Fibroblast of mammary gland (primary cell): ENCODE results near the gene GFPT2.

Experiments
- DNase-seq: peaks from one replicate; pipeline ENCODE4 v3.0.0-alpha.2; 2010; ENCODE audit warnings: low read depth
- H3K4me3 ChIP-seq: 2 replicates; pipeline ENCODE4 v1.5.1; 2011; ENCODE audit warnings: low read depth, mild to moderate bottlenecking, low read length, moderate library complexity; ENCODE audit not compliant: control insufficient read depth
- CTCF ChIP-seq: conservative IDR thresholded peaks from 2 replicates; pipeline ENCODE4 v1.5.1; 2011; ENCODE audit warnings: low read depth, low read length, inconsistent platforms; ENCODE audit not compliant: control insufficient read depth, insufficient read depth

The GFPT2 gene

DNA sequence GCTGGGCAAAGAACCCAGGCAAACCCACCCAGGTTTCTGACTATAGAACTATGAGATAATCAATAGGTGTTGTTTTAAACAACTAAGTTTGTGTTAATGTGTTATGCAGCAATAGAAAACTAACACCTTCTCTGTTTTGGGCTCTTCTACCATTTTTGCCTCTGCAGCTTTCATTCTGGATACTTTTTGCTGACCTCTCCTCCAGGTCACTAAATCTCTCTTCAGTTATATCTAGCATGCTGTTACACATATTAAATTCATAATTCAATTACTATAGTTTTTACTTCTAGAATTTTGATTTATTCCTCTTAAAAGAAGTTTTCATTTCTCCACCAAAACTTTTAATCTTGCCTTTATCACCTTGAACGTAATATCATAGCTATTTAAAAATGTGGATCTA is 78.4 kb downstream of the GFPT2 start:
- no peak for TF ChIP-seq CTCF

DNA sequence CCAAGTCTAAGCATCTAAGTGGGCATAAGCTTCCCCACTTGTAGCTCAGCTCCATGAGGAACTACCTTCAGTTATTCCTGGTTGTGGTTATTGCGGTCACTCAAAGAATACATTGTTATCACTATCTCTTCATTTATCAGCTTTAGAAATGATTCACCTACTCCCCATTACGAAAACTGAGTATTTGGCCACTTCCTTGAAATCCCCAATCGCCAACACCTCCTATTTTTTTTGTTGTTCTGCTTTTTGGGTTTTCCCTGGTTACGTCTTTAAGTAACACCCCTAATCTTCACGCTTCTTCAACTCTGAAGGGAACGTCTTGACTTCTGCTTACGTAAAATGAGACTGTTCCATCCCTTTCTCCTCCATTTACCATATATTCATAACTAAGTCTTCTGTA is 81.9 kb downstream of the GFPT2 start:
- no peak for TF ChIP-seq CTCF
- H3K4me3 ChIP-seq = no peak overlapping the region
- no peak for DNase-seq

More for the DNA sequence above, 78.4 kb downstream of the GFPT2 start:
- no peak overlapping the region for H3K4me3 ChIP-seq
- DNase-seq = no peak

- H3K4me3 ChIP-seq = no peak overlapping the region
- DNase-seq = no peak
- no peak for TF ChIP-seq CTCF
Measured at GRCh38 chr5:180259260-180259611, 93.9 kb downstream of the GFPT2 start.

DNA sequence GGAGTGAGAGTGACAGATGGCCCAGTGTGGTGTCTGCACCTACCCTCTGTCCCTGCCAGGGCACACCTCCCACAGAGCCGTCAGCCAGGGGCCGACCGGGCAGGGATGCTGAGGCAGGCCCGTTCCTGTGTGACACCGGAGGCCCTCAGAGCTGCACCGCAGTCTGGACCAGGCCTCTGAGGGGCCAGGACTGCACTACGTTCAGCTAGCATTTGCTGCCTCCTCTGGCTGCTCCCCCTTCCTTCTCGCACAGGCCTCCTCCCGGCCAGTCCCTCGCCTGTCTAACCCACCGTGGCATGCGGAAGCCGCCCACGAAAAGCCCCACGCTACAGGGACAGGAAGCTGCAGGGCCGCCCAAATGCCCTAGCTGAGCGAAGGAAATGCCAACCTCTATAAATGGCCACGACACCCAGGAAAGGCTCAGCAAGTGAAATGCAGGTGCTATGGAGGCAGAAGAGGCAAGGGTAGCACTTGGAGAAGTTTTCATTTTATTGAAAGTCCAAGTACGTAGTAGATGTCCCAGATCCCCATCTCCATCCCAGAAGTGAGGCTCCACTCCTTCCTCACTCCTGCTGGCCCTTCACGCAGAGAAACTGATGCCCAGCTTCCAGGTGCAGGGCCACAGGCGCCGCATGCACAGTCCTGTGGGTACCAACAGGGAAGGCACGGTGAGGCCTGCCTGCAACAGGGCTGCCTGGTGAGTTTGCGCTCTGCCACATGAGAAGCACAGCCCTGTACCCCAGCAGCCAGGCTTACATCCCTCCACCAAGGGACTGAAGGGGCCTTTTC is 99.9 kb downstream of the GFPT2 start:
- no peak overlapping the region for H3K4me3 ChIP-seq
- TF ChIP-seq CTCF = no peak
- DNase-seq = no peak

DNA sequence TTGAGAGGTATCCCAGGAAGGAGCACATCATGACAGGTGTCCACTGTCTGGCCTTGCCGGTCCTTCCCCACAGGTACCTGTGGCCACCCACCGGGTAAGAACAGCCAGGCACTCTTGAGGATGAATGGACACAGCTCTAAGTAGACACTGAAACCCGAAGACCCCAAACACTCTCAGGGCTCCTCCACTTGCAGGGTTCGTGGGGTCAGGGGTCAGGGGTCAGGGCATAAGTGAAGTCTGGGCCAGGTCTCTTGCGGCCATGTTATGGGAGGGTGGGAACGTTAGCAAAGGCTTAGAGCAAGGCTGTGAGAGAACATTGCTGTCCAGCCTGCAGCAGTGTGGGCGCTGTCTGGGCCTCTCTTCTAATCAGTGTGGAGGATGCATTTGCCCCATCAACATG is 101.2 kb downstream of the GFPT2 start:
- no peak for DNase-seq
- H3K4me3 ChIP-seq = no peak overlapping the region
- no peak for TF ChIP-seq CTCF

DNA sequence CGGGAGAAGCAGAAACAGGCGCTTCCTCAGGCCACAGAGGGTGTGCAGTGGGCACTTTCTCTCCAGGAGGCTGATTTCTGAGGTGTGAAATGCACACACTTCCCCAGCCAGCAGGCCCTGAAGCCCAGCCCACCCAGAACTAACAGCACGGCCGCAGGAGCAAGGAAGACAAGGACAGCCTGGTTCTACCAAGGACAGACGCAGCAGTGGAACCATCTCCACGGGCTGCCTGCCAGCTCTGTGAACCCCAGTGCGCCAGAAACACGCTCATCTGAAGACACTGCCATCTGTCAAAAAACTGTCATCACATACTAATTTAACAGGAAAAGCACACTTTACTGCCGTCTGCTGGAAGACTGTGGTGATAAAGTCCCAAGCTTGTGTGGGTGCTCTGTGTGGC is 102.0 kb downstream of the GFPT2 start:
- H3K4me3 ChIP-seq = no peak overlapping the region
- no peak for DNase-seq

More for the DNA sequence above, 102.0 kb downstream of the GFPT2 start:
- TF ChIP-seq CTCF = no peak
